ENCODE data around the gene E4F1.

E4F1 gene

GRCh38 chr16:2284797-2285576 is 61.6 kb downstream of the E4F1 start:
- Histone ChIP-seq H3K4me1 (ENCODE audit: control insufficient read depth in 5 of 5, insufficient read depth in 5 of 5, low read length in 5 of 5) (no peaks in the 10 kb centered on the region), H3K36me3 (ENCODE audit: control insufficient read depth in 5 of 5, insufficient read depth in 5 of 5, low read length in 5 of 5) (peaks cover 0 to 73% (median 49%) of the 10 kb centered on the region in 5 donors), H3K9ac (ENCODE audit: low read length in 5 of 5) (no peak overlapping the region), H3K27ac (ENCODE audit: low read depth, low read length) (no peak overlapping the region), H3K27me3 (ENCODE audit: control insufficient read depth in 5 of 5, insufficient read depth in 4 of 5, low read length in 5 of 5) (no peaks in the 10 kb centered on the region), H3K9me3 (ENCODE audit: control insufficient read depth in 5 of 5, low read length in 5 of 5) (no peaks in the 10 kb centered on the region), H3K4me3 (ENCODE audit: low read depth in 1 of 5, low read length in 5 of 5) (no peak overlapping the region)
